PC-9 (cell line): ENCODE results near the gene CDC16. TPM values are rescaled to one million over a fixed set of nuclear protein-coding genes. Genes with fewer than 3 reads are reported as not detected.

Source experiments
- BruUV-seq: library from RNA; stranded (reverse); fragments of 400-500 nt; replicated peaks from 2 replicates; lab custom pipeline; 2021; lab: Mats Ljungman, UMichigan
- CTCF ChIA-PET: fragments of 300-600 bp; sonication (Branson Sonifier 250); formaldehyde crosslinking; loops from one replicate; lab custom pipeline; 2022; ENCODE audit warnings: antibody characterized with exemption; lab: Charles Lee
- POLR2A ChIA-PET: fragments of 300-600 bp; sonication (Branson Sonifier 250); formaldehyde crosslinking; loops from one replicate; lab custom pipeline; 2022; ENCODE audit warnings: antibody characterized with exemption; ENCODE audit not compliant: unreplicated experiment; lab: Charles Lee
- DNase-seq, 2 experiments: peaks; one replicate each; pipeline versions ENCODE4 v3.0.0 to v3.0.0-alpha.2; 2015 to 2022; ENCODE audit warnings: mixed read lengths in 1 of 2
- H2AFZ ChIP-seq: fragments of 200-600 bp; sonication (generic); 2 replicates; pipeline ENCODE4 v1.8.1; 2017; ENCODE audit warnings: antibody characterized with exemption
- H3F3A ChIP-seq: fragments of 200-600 bp; sonication (generic); 2 replicates; pipeline ENCODE4 v1.8.1; 2017; ENCODE audit warnings: antibody characterized with exemption, mild to moderate bottlenecking, low read depth; ENCODE audit not compliant: insufficient read depth
- H3K27ac ChIP-seq: fragments of 200-600 bp; sonication (generic); 2 replicates; pipeline ENCODE4 v1.6.1; 2016; ENCODE audit warnings: mixed run types
- H3K27me3 ChIP-seq: fragments of 200-600 bp; sonication (generic); 2 replicates; pipeline ENCODE4 v1.6.1; 2016; ENCODE audit warnings: low read depth, mixed run types; ENCODE audit not compliant: insufficient read depth
- H3K36me3 ChIP-seq: fragments of 200-600 bp; sonication (generic); 2 replicates; pipeline ENCODE4 v1.6.1; 2016; ENCODE audit warnings: low read depth, mixed run types
- H3K4me1 ChIP-seq: fragments of 200-600 bp; sonication (generic); replicated peaks from 2 replicates; pipeline ENCODE4 v1.6.1; 2016; ENCODE audit warnings: mixed run types; ENCODE audit not compliant: insufficient read depth
- H3K4me2 ChIP-seq: fragments of 200-600 bp; sonication (generic); 2 replicates; pipeline ENCODE4 v1.6.1; 2017; ENCODE audit warnings: mixed run types
- H3K4me3 ChIP-seq: fragments of 200-600 bp; sonication (generic); 2 replicates; pipeline ENCODE4 v1.6.1; 2016; ENCODE audit warnings: mixed run types
- H3K79me2 ChIP-seq: fragments of 200-600 bp; sonication (generic); 2 replicates; pipeline ENCODE4 v1.6.1; 2017; ENCODE audit warnings: low read depth, mixed run types
- H3K9me2 ChIP-seq: fragments of 200-600 bp; sonication (generic); 2 replicates; pipeline ENCODE4 v1.8.1; 2017; ENCODE audit warnings: mild to moderate bottlenecking; ENCODE audit not compliant: insufficient read depth
- H3K9me3 ChIP-seq: fragments of 200-600 bp; sonication (generic); 2 replicates; pipeline ENCODE4 v1.8.1; 2016; ENCODE audit warnings: low read depth; ENCODE audit not compliant: insufficient read depth
- H4K20me1 ChIP-seq: fragments of 200-600 bp; sonication (generic); 2 replicates; pipeline ENCODE4 v1.8.1; 2017; ENCODE audit not compliant: insufficient read depth
- CTCF ChIP-seq: fragments of 200-600 bp; sonication (generic); conservative IDR thresholded peaks from 2 replicates; pipeline ENCODE4 v1.6.1; 2017; ENCODE audit warnings: mixed run types, antibody characterized with exemption, mild to moderate bottlenecking, moderate library complexity
- EZH2 ChIP-seq: fragments of 200-600 bp; sonication (generic); IDR thresholded peaks from 2 replicates; pipeline ENCODE4 v1.8.0; 2017; ENCODE audit warnings: antibody characterized with exemption, low read depth
- intact Hi-C: fragments of 100-400 bp; cut with micrococcal nuclease; formaldehyde crosslinking; loops from one replicate; pipeline ENCODE4 v1.10.0; 2022; ENCODE audit not compliant: unreplicated experiment
- total RNA-seq: library from RNA; stranded (reverse); gene quantifications from 2 replicates; pipeline ENCODE4 v1.2.3, GENCODE V29; 2021

Gene CDC16
- total RNA-seq, 1 experiment from 2014 or later, result 56.8 TPM

GRCh38 chr13:114296448-114296847 lies 61.8 kb downstream of the CDC16 start:
- ChIA-PET POLR2A (no interaction called here), CTCF (no interaction called here)
- H3K36me3 ChIP-seq, result 0 out of 2 replicates have a peak, but pooled peaks cover 5% of the 10 kb centered on the region
- BruUV-seq, result no TSS peak
- H3K27me3 ChIP-seq, result no peaks in the 10 kb centered on the region
- no peak overlapping the region for H2AFZ ChIP-seq
- H3K9me2 ChIP-seq, result no peaks in the 10 kb centered on the region
- no peaks in the 10 kb centered on the region for H3K9me3 ChIP-seq
- TF ChIP-seq EZH2 (no peak), CTCF (no peak)
- H3K4me1 ChIP-seq, result no peaks in the 10 kb centered on the region
- no peak overlapping the region for H3K27ac ChIP-seq
- no peak overlapping the region for H3K4me2 ChIP-seq
- DNase-seq, result no peak
- intact Hi-C loops, result no loop called here
- peaks cover 4% of the 10 kb centered on the region for H3F3A ChIP-seq
- H4K20me1 ChIP-seq, result no peaks in the 10 kb centered on the region; the same call in 1 of the 2 replicates
- H3K79me2 ChIP-seq, result no peaks in the 10 kb centered on the region
- H3K4me3 ChIP-seq, result no peak overlapping the region

GRCh38 chr13:114296902-114297301 lies 62.2 kb downstream of the CDC16 start:
- no peak for DNase-seq
- Histone ChIP-seq H3K27ac (no peak overlapping the region), H3K9me2 (no peaks in the 10 kb centered on the region), H3K79me2 (no peaks in the 10 kb centered on the region), H3K4me3 (no peak overlapping the region), H3K27me3 (no peaks in the 10 kb centered on the region), H3K4me1 (no peaks in the 10 kb centered on the region), H4K20me1 (no peaks in the 10 kb centered on the region), H3K36me3 (0 out of 2 replicates have a peak, but pooled peaks cover 5% of the 10 kb centered on the region), H3K9me3 (no peaks in the 10 kb centered on the region), H3F3A (peaks cover 4% of the 10 kb centered on the region; the same call in 1 of the 2 replicates), H2AFZ (no peak overlapping the region), H3K4me2 (no peak overlapping the region)
- BruUV-seq, result no TSS peak
- intact Hi-C loops, result no loop called here
- ChIA-PET CTCF (no interaction called here), POLR2A (no interaction called here)
- TF ChIP-seq EZH2, result no peak
- no peak for TF ChIP-seq CTCF

- CTCF ChIA-PET, result no interaction called here
- Histone ChIP-seq H4K20me1 (no peaks in the 10 kb centered on the region), H3K9me3 (no peaks in the 10 kb centered on the region), H3K4me2 (no peak overlapping the region), H3K27me3 (no peaks in the 10 kb centered on the region), H2AFZ (no peak overlapping the region), H3K36me3 (0 out of 2 replicates have a peak, but pooled peaks cover 5% of the 10 kb centered on the region), H3K9me2 (no peaks in the 10 kb centered on the region), H3K79me2 (no peaks in the 10 kb centered on the region), H3K4me1 (no peaks in the 10 kb centered on the region), H3K4me3 (no peak overlapping the region), H3F3A (peaks cover 4% of the 10 kb centered on the region; the same call in 1 of the 2 replicates), H3K27ac (no peak overlapping the region)
- no peak for DNase-seq
- intact Hi-C loops, result no loop called here
- POLR2A ChIA-PET, result no interaction called here
- no TSS peak for BruUV-seq
- TF ChIP-seq EZH2, result no peak
Measured at GRCh38 chr13:114298866-114299265, 64.2 kb downstream of the CDC16 start.
